Measurements from ENCODE around the gene CFAP45.

The CFAP45 gene

DNA sequence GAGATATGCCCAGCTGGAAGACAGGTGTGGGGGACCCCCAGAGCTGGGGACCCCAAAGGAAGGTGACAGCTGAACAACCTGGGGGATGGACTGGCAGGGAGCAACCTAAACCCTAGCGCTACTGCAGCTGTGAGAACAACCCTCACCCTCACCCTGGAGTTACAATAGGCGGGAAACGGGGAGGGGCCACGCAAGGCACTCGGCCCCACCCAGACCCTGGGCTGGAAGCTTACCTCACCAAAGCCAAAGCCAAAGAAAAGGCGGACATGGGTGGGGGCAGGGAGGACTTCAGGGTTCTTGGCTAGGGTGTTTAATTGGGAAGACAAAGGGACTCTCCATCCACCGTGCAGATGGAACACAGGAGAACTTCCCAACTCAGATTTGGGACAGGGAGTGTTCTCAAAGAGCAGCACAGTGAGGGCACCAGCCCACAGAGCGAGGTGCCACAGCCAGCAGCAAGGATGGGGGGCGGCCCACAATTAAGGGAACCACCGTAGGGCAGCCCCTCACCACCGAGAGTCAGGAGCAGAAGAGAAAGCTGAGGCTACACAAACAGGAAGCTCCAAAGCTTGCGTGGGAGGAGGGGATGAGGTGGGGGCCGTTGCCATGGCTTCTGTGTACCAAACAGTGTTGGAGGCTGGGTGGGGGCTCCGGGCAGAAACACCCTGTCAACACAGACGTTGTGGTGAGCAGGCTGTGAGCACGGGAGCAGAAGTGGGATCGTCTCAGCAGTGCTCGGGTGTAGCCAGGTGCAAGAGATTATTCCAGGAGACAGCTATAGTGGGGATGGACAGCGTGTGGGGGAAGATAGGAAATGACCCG lies 23.4 kb upstream of the CFAP45 start:
- no peak for DNase-seq

- DNase-seq = no peak
These were observed 22.7 kb upstream of the CFAP45 start for GRCh38 chr1:159922511-159923202.

GRCh38 chr1:159921700-159922504 lies 21.9 kb upstream of the CFAP45 start:
- no peak for DNase-seq

- DNase-seq = no peak
These were observed 21.3 kb upstream of the CFAP45 start for GRCh38 chr1:159921251-159921650.

DNA sequence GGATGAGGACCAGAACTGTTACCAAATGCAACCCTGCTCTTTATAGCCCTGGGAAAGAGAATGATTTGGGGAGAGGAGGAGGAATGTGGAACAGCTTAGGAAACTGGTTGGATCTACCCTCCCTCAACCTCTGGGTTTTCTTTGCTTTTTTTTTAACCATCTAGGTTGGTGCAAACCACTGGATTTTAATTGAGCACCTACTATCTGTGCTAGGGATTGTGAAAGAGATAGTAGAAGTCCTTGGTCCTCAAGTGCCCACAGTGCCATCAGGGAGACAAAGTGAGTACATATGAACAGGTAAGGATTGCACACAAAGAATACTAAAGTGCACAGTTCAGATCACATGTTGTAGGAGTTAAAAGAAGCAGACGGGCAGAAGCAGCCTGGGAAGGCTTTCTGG lies 20.7 kb upstream of the CFAP45 start:
- DNase-seq = no peak

- no peak for DNase-seq
These were observed 20.2 kb upstream of the CFAP45 start for GRCh38 chr1:159920202-159920601.

DNA sequence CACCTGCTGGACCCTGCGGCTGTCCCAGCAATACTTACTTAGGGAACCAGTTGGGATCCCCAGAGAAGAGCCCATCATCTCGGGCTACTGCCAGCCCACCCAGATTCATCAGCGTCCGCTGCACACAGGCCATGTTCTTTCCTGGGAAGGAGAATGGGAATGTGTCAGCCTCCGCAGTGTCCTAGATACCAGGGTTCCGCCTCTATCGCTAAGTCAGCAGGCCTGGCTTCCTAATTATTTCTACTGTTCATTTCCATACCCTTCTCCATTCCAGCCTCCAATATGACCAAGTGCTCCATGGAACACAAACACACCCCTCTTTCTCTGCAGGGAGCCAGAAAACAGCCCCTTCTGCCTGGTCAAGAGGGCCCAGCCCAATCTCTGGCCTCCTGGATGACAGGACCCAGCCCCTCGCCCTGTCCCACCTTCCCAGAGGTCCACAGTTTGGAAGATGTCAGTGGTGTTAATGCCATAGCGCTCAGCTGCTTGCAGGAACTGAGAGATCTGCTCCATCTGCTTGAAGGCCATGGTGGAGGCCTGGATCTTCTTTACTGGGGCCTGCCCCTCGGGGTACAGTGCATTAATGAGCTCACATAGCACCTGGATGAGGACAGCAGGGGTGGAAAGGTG lies 19.4 kb upstream of the CFAP45 start:
- DNase-seq = no peak

- DNase-seq = peak; percentile 18
These were observed 18.6 kb upstream of the CFAP45 start for GRCh38 chr1:159918352-159919200.

- DNase-seq = no peak
These were observed 17.8 kb upstream of the CFAP45 start for GRCh38 chr1:159917533-159918351.

DNA sequence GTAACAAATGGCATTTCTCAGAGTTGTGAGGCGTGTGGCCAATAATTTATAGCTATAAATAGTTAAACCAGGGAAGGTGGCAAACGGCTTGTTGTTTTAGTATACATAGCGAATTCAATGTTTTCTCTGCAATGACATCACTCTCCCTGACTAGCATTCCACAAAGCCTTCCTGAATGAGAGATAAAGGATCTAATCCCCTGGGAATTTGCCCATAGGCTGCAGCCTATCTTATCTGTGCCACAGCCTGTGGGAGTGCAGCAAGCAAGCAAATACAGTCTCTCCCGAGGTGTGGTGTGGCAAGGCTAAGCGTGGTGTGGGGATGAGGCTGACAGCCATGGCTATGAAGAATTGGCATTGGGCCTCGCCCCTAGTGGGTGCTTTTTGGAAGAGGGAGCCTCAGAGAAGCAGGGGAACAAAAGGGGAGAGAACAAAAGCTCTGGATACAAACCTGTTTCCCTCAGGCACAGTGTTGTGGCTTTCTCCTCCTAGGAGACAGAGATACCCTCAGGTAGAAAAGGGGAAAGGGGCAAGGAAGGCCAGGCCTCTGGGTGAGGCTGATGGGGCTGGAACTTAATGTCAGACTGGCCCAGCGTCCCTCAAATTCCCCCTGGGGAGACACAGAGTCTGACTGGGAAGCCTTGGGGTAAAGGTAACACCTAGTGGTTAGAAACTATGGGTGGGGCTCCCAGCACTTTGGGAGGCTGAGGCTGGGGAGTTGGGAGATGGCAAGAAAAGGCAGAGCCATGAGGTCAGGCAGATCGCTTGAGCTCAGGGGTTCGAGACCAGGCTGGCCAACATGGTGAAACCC lies 16.5 kb upstream of the CFAP45 start:
- no peak for DNase-seq

GRCh38 chr1:159915571-159916241 lies 15.7 kb upstream of the CFAP45 start:
- no peak for DNase-seq

DNA sequence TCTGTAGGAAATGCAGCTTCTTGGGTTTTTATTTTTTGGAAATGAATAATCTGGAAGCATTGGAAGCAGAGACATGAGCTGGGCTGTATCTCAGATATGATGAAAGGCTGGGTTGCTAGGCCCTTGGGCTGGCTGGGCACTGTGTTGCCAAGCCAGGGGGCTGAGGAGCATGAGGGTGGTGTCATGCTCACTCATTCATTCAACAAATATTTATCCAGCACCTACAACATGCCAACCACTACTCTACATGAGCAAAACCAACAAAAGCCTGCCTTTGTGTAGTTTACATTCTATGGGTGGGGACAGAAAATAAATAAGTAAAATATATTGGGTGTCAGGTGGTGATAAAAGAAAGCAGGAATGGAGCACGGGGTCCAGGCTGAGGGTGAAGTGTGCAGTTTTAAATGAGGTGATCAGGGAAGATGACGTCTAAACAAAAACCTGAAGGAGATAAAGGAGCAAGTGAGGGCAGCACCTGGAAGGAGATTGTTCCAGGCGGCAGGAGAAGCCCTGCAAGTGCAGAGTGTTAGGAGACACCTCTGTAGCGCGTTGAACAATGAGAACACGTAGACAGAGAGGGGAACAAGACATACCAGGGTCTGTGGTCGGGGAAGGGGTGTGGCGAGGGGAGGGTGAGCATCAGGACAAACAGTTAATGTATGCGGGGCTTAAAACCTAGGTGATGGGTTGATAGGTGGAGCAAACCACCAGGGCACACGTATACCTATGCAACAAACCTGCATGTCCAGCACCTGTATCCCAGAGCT lies 14.5 kb upstream of the CFAP45 start:
- DNase-seq = no peak

GRCh38 chr1:159913451-159914192 lies 13.7 kb upstream of the CFAP45 start:
- no peak for DNase-seq

DNA sequence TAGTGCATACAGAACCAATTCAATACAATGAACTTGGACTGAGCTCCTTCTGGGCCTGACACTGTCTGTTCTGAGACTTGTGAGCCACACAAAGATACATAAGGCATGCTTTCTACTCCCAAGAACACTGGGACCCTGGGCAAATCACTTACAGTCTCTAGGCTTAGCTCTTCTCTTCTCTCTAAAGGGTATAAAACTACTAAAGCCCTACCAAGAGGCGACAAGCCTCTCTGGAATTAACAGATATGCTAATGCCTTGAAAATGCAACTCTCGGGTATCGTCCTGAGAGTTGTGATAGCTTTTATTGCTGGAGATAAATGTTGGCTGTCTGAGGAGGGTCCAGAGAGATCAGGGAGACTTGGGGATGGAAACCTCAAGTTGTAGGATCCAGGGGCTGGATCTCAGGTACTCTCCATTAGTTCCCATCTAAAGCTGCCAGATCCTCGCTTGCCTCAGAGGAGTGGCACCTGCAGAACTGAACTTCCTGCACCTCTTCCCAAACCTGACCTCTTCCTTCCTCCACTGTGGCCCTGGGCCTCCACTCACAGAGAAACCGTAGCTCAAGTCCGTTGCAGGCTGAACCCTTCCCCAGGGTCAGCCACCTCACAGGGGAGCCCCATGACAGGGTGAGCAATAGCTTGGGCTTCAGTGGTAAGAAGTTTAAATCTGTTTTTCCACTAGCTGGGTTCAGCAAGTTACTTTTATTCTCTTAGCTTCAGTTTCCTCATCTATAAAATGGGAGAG lies 11.5 kb upstream of the CFAP45 start:
- no peak for DNase-seq

- DNase-seq = no peak
These were observed 8.3 kb upstream of the CFAP45 start for GRCh38 chr1:159908031-159908940.

- no peak for DNase-seq
These were observed 7.0 kb upstream of the CFAP45 start for GRCh38 chr1:159906960-159907359.

Measured in NCI-H524 treated with DMSO at 0.1 percent for 48 hours (cell line).